GM12865 (cell line): ENCODE results near the gene TIFAB.

Experiments used
- DNase-seq: peaks from one replicate; pipeline ENCODE4 v3.0.0; 2010; ENCODE audit warnings: low read depth
- H3K4me3 ChIP-seq: 2 replicates; pipeline ENCODE4 v1.5.1; 2011; ENCODE audit warnings: mild to moderate bottlenecking, low read depth, low read length, control low read depth
- TF ChIP-seq, protein P1 (sequence below): IDR thresholded peaks from 2 replicates; pipeline ENCODE4 v1.5.1; 2011; ENCODE audit warnings: low read length, control low read depth, low read depth, inconsistent platforms; ENCODE audit not compliant: insufficient read depth; ENCODE audit errors: missing control alignments

The TIFAB gene

GRCh38 chr5:135425641-135426040 is 26.5 kb downstream of the TIFAB start:
- H3K4me3 ChIP-seq = no peak overlapping the region
- TF ChIP-seq, protein P1, sequence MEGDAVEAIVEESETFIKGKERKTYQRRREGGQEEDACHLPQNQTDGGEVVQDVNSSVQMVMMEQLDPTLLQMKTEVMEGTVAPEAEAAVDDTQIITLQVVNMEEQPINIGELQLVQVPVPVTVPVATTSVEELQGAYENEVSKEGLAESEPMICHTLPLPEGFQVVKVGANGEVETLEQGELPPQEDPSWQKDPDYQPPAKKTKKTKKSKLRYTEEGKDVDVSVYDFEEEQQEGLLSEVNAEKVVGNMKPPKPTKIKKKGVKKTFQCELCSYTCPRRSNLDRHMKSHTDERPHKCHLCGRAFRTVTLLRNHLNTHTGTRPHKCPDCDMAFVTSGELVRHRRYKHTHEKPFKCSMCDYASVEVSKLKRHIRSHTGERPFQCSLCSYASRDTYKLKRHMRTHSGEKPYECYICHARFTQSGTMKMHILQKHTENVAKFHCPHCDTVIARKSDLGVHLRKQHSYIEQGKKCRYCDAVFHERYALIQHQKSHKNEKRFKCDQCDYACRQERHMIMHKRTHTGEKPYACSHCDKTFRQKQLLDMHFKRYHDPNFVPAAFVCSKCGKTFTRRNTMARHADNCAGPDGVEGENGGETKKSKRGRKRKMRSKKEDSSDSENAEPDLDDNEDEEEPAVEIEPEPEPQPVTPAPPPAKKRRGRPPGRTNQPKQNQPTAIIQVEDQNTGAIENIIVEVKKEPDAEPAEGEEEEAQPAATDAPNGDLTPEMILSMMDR = no peak
- DNase-seq = no peak

DNA sequence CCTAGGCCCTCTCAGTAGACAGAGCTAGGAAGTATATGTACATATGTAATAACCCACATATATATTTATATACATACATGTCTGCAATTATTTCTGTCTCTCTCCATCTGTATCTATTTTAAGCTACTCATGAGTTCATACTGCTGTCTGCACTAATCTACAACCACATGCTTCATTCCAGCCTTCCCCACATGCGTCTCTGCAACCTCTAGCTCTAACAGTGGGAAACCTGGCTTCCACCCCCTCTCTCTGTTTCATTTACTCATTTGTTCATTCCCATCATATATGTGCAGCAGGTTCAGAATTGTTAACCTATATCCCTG is 28.3 kb downstream of the TIFAB start:
- no peak overlapping the region for H3K4me3 ChIP-seq
- DNase-seq = no peak
- TF ChIP-seq, protein P1 = no peak

GRCh38 chr5:135423146-135423845 is 28.9 kb downstream of the TIFAB start:
- no peak overlapping the region for H3K4me3 ChIP-seq
- TF ChIP-seq, protein P1 = no peak
- DNase-seq = no peak

GRCh38 chr5:135422419-135422818 is 29.7 kb downstream of the TIFAB start:
- no peak overlapping the region for H3K4me3 ChIP-seq
- no peak for DNase-seq
- TF ChIP-seq, protein P1 = no peak

DNA sequence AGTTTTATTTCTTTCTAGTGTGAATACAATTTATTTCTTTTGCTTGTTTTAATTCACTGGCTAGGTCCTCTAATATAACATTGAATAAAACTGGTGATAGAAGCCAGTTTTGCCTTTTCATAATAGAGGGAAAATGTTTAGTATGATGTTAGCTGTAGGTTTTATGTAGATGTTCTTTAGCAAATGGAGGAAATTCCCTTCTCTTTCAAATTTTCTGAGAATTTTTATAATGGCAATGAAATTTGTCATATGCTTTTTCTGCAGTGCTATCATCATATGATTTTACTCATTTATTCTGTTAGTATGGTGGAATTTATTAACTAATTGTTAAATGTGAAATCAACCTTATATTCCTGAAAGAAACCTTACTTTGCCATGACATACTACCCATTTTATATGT is 35.1 kb downstream of the TIFAB start:
- TF ChIP-seq, protein P1 = no peak
- DNase-seq = no peak
- no peak overlapping the region for H3K4me3 ChIP-seq

GRCh38 chr5:135405082-135405481 is 47.1 kb downstream of the TIFAB start:
- no peak overlapping the region for H3K4me3 ChIP-seq

More at GRCh38 chr5:135405082-135405481, 47.1 kb downstream of the TIFAB start:
- no peak for DNase-seq
- TF ChIP-seq, protein P1 = no peak
